WTC11 (cell line): ENCODE measurements around the gene ENO2. TPM values are rescaled to one million over a fixed set of nuclear protein-coding genes. Genes with fewer than 3 reads are reported as not detected.

Experiments
- ARID4B ChIP-seq: sonication (generic); formaldehyde crosslinking; IDR thresholded peaks from 2 replicates; pipeline ENCODE4 v1.8.0; 2023; ENCODE audit warnings: missing genetic modification reagents, mild to moderate bottlenecking, borderline replicate concordance
- ATF6 ChIP-seq: sonication (generic); formaldehyde crosslinking; IDR thresholded peaks from 2 replicates; pipeline ENCODE4 v1.8.1; 2023; ENCODE audit warnings: mild to moderate bottlenecking, missing genetic modification reagents
- CREM ChIP-seq: sonication (generic); formaldehyde crosslinking; IDR thresholded peaks from 2 replicates; pipeline ENCODE4 v1.8.1; 2022; ENCODE audit warnings: mild to moderate bottlenecking, missing genetic modification reagents, moderate library complexity
- E2F4 ChIP-seq: sonication (generic); formaldehyde crosslinking; IDR thresholded peaks from 2 replicates; pipeline ENCODE4 v1.8.1; 2022; ENCODE audit warnings: low read depth, mild to moderate bottlenecking, moderate library complexity, missing genetic modification reagents, borderline replicate concordance
- EMX1 ChIP-seq: fragments of 250-450 bp; sonication (Bioruptor Pico); IDR thresholded peaks from 2 replicates; pipeline ENCODE4 v1.8.0; 2021; ENCODE audit warnings: mild to moderate bottlenecking
- FOXP1 ChIP-seq: sonication (generic); formaldehyde crosslinking; IDR thresholded peaks from 2 replicates; pipeline ENCODE4 v1.8.0; 2022; ENCODE audit warnings: missing genetic modification reagents, mild to moderate bottlenecking, moderate library complexity, borderline replicate concordance
- MXD4 ChIP-seq: fragments of 250-450 bp; sonication (Bioruptor Pico); IDR thresholded peaks from 2 replicates; pipeline ENCODE4 v1.8.0; 2021; ENCODE audit warnings: mild to moderate bottlenecking, moderate library complexity, borderline replicate concordance
- MYBL2 ChIP-seq: sonication (generic); formaldehyde crosslinking; IDR thresholded peaks from 2 replicates; pipeline ENCODE4 v1.8.1; 2023; ENCODE audit warnings: mild to moderate bottlenecking, moderate library complexity, missing genetic modification reagents
- OVOL2 ChIP-seq: fragments of 250-450 bp; sonication (Bioruptor Pico); IDR thresholded peaks from 2 replicates; pipeline ENCODE4 v1.9.0; 2021; ENCODE audit warnings: mild to moderate bottlenecking, borderline replicate concordance
- PRDM15 ChIP-seq: sonication (generic); formaldehyde crosslinking; IDR thresholded peaks from 2 replicates; pipeline ENCODE4 v1.8.0; 2022; ENCODE audit warnings: missing genetic modification reagents
- RORB ChIP-seq: fragments of 250-450 bp; sonication (Bioruptor Pico); IDR thresholded peaks from 2 replicates; pipeline ENCODE4 v1.9.0; 2021; ENCODE audit warnings: mild to moderate bottlenecking
- SMAD3 ChIP-seq: sonication (generic); formaldehyde crosslinking; IDR thresholded peaks from 2 replicates; pipeline ENCODE4 v1.8.0; 2022; ENCODE audit warnings: missing genetic modification reagents, mild to moderate bottlenecking, borderline replicate concordance
- ZNF121 ChIP-seq: sonication (generic); formaldehyde crosslinking; IDR thresholded peaks from 2 replicates; pipeline ENCODE4 v1.8.0; 2023; ENCODE audit warnings: missing genetic modification reagents
- ZNF219 ChIP-seq: sonication (generic); formaldehyde crosslinking; IDR thresholded peaks from 2 replicates; pipeline ENCODE4 v1.8.0; 2023; ENCODE audit warnings: missing genetic modification reagents, mild to moderate bottlenecking, borderline replicate concordance
- ZNF532 ChIP-seq: fragments of 250-450 bp; sonication (Bioruptor Pico); IDR thresholded peaks from 2 replicates; pipeline ENCODE4 v1.9.0; 2021; ENCODE audit warnings: mild to moderate bottlenecking, borderline replicate concordance
- total RNA-seq: library from RNA; stranded (reverse); gene quantifications from 3 replicates; pipeline ENCODE4 v1.2.3, GENCODE V29; 2021
- TF ChIP-seq, protein P1 (sequence below): sonication (generic); formaldehyde crosslinking; IDR thresholded peaks from 2 replicates; pipeline ENCODE4 v1.8.0; 2023; ENCODE audit warnings: mild to moderate bottlenecking, missing genetic modification reagents
- TF ChIP-seq, protein P2 (sequence below): sonication (generic); formaldehyde crosslinking; IDR thresholded peaks from 2 replicates; pipeline ENCODE4 v1.8.0; 2022; ENCODE audit warnings: mild to moderate bottlenecking, missing genetic modification reagents

ENO2 gene
- total RNA-seq, 1 experiment from 2014 or later = 118 TPM

DNA sequence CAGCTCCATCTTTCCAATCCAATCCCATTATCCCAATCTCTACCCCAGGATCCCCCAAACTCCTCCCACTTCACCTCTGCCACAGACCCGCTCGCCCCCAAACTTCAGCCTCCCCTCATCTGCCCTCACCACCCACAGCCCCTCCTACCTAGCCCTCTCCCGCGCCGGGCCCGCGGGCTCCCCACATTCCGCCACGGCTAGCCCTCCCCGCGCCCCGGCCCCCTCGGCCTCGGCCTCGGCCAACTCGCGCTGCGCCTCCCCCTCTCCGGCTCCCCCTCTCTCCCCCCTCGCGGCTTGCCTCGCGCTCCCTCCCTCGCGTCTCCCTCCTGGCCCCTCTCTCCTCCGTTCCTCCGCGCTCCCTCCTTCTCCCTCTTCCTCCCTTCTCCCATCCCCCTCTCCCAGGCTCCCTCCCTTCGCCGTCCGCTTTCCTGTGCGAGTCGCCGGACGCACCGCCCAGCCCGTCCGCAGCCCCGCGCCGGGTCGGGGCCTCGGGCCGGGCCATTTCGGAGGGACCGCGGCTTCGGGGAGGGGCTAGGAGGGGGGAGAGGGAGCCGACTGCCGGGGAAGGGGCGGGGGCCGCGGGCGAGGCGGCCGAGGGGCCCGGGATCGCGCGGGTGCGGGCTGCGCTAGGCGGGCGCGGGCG is 13.1 kb downstream of the ENO2 start, which contains the start of gene ATN1 (continued):
- no peak for TF ChIP-seq E2F4
- no peak for TF ChIP-seq CREM (CRISPR knock-in tag)
- peak; percentile 31; the same call in 1 of the 2 replicates for TF ChIP-seq FOXP1
- TF ChIP-seq ZNF121 (CRISPR knock-in tag) = 0 out of 2 replicates have a peak, but pooled peaks have one; percentile 23
- TF ChIP-seq, protein P1, sequence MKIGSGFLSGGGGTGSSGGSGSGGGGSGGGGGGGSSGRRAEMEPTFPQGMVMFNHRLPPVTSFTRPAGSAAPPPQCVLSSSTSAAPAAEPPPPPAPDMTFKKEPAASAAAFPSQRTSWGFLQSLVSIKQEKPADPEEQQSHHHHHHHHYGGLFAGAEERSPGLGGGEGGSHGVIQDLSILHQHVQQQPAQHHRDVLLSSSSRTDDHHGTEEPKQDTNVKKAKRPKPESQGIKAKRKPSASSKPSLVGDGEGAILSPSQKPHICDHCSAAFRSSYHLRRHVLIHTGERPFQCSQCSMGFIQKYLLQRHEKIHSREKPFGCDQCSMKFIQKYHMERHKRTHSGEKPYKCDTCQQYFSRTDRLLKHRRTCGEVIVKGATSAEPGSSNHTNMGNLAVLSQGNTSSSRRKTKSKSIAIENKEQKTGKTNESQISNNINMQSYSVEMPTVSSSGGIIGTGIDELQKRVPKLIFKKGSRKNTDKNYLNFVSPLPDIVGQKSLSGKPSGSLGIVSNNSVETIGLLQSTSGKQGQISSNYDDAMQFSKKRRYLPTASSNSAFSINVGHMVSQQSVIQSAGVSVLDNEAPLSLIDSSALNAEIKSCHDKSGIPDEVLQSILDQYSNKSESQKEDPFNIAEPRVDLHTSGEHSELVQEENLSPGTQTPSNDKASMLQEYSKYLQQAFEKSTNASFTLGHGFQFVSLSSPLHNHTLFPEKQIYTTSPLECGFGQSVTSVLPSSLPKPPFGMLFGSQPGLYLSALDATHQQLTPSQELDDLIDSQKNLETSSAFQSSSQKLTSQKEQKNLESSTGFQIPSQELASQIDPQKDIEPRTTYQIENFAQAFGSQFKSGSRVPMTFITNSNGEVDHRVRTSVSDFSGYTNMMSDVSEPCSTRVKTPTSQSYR (CRISPR knock-in tag) = peak; percentile 90
- TF ChIP-seq SMAD3 (CRISPR knock-in tag) = no peak
- peak; percentile 79 for TF ChIP-seq PRDM15 (CRISPR knock-in tag)
- TF ChIP-seq OVOL2 (CRISPR knock-in tag) = no peak
- peak; percentile 65; the same call in 1 of the 2 replicates for TF ChIP-seq MYBL2 (CRISPR knock-in tag)
- TF ChIP-seq EMX1 (CRISPR knock-in tag) = no peak
- no peak for TF ChIP-seq MXD4
- no peak for TF ChIP-seq ZNF219
- peak; percentile 34; the same call in 1 of the 2 replicates for TF ChIP-seq ARID4B (CRISPR knock-in tag)
- TF ChIP-seq RORB (CRISPR knock-in tag) = no peak
- no peak for TF ChIP-seq ATF6 (CRISPR knock-in tag)
- no peak for TF ChIP-seq ZNF532 (CRISPR knock-in tag)
- TF ChIP-seq, protein P2, sequence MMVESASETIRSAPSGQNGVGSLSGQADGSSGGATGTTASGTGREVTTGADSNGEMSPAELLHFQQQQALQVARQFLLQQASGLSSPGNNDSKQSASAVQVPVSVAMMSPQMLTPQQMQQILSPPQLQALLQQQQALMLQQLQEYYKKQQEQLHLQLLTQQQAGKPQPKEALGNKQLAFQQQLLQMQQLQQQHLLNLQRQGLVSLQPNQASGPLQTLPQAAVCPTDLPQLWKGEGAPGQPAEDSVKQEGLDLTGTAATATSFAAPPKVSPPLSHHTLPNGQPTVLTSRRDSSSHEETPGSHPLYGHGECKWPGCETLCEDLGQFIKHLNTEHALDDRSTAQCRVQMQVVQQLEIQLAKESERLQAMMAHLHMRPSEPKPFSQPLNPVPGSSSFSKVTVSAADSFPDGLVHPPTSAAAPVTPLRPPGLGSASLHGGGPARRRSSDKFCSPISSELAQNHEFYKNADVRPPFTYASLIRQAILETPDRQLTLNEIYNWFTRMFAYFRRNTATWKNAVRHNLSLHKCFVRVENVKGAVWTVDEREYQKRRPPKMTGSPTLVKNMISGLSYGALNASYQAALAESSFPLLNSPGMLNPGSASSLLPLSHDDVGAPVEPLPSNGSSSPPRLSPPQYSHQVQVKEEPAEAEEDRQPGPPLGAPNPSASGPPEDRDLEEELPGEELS (CRISPR knock-in tag) = peak; percentile 79; the same call in 1 of the 2 replicates
